Smooth muscle cell of the brain vasculature (primary cell): ENCODE data around the gene HIF1A.
A peak's percentile ranks its signal among the peaks of the same experiment; 100 is the strongest.
"Not testable (repeated sequence)": the region's sequence is repeated elsewhere in the genome, so short reads cannot be mapped to it uniquely, and the experiment has no call there.

ENCODE experiments used
- DNase-seq: peaks from one replicate; pipeline ENCODE4 v3.0.0-alpha.2; 2012; ENCODE audit warnings: low read depth, low spot score

HIF1A gene

GRCh38 chr14:61694830-61695694, at the start of gene HIF1A:
HIF1A (plus strand) TSS chr14:61695513; CDS start chr14:61695805, 292 bp downstream.
- DNase-seq = peak; percentile 97

GRCh38 chr14:61646366-61647116, 48.8 kb upstream of the HIF1A start:
- DNase-seq = no peak

- no peak for DNase-seq
Measured at GRCh38 chr14:61647704-61648103, 47.6 kb upstream of the HIF1A start.

- no peak for DNase-seq
Measured at GRCh38 chr14:61648377-61648776, 46.9 kb upstream of the HIF1A start.

GRCh38 chr14:61649283-61649682, 46.0 kb upstream of the HIF1A start:
- no peak for DNase-seq

GRCh38 chr14:61651355-61651754, 44.0 kb upstream of the HIF1A start:
- DNase-seq = no peak

GRCh38 chr14:61652526-61653262, 42.6 kb upstream of the HIF1A start:
- DNase-seq = no peak

- DNase-seq = no peak
Measured at GRCh38 chr14:61653507-61653906, 41.8 kb upstream of the HIF1A start.

GRCh38 chr14:61654026-61654425, 41.3 kb upstream of the HIF1A start:
- DNase-seq = no peak

GRCh38 chr14:61655777-61656176, 39.5 kb upstream of the HIF1A start:
- no peak for DNase-seq

- DNase-seq = no peak
Measured at GRCh38 chr14:61656341-61656740, 39.0 kb upstream of the HIF1A start.

- not testable (repeated sequence) for DNase-seq
Measured at GRCh38 chr14:61658111-61658510, 37.2 kb upstream of the HIF1A start.

- DNase-seq = no peak
Measured at GRCh38 chr14:61659582-61659981, 35.7 kb upstream of the HIF1A start.

GRCh38 chr14:61661471-61662400, 33.6 kb upstream of the HIF1A start:
- no peak for DNase-seq

- DNase-seq = no peak
Measured at GRCh38 chr14:61662437-61663311, 32.6 kb upstream of the HIF1A start.

- DNase-seq = no peak
Measured at GRCh38 chr14:61663312-61663979, 31.9 kb upstream of the HIF1A start.

GRCh38 chr14:61668282-61668681, 27.0 kb upstream of the HIF1A start:
- DNase-seq = no peak

GRCh38 chr14:61670576-61670975, 24.7 kb upstream of the HIF1A start:
- DNase-seq = no peak

GRCh38 chr14:61671082-61671481, 24.2 kb upstream of the HIF1A start:
- DNase-seq = no peak
